SK-N-SH (cell line): ENCODE measurements around the gene SANBR.

Experiments used
- EP300 ChIP-seq, 2 experiments: IDR thresholded peaks; 2 replicates each; pipeline versions ENCODE4 v1.4.0 to v1.6.1; 2012; ENCODE audit warnings: borderline replicate concordance in 1 of 2, low read depth in 1 of 2, low read length in 1 of 2
- TF ChIP-seq, protein P1 (sequence below): fragments of 200-600 bp; sonication (generic); IDR thresholded peaks from 2 replicates; pipeline ENCODE4 v1.6.1; 2017; ENCODE audit warnings: antibody characterized with exemption, mild to moderate bottlenecking, moderate library complexity
- TF ChIP-seq, protein P2 (sequence below): IDR thresholded peaks from 2 replicates; pipeline ENCODE4 v1.4.0; 2012; ENCODE audit warnings: low read depth

DNA sequence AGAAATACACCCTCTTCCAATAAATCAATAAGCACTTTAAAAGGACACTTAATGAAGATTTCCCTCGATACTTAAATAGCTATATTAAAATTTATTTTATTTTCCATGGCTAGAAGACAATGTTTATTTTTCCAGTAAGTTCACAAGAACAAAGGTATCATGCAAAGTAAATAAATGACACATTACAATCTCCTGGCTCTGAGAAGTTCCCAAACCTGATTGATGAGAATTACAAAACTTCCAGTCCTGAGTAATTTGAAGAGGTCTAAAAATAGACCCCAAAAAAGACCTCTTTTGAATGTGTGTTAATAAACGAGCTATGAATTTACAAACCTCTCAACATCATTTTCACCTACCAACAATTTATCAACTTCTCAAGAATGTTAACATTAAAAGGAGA is 49.7 kb upstream of the SANBR start:
- TF ChIP-seq, protein P1, sequence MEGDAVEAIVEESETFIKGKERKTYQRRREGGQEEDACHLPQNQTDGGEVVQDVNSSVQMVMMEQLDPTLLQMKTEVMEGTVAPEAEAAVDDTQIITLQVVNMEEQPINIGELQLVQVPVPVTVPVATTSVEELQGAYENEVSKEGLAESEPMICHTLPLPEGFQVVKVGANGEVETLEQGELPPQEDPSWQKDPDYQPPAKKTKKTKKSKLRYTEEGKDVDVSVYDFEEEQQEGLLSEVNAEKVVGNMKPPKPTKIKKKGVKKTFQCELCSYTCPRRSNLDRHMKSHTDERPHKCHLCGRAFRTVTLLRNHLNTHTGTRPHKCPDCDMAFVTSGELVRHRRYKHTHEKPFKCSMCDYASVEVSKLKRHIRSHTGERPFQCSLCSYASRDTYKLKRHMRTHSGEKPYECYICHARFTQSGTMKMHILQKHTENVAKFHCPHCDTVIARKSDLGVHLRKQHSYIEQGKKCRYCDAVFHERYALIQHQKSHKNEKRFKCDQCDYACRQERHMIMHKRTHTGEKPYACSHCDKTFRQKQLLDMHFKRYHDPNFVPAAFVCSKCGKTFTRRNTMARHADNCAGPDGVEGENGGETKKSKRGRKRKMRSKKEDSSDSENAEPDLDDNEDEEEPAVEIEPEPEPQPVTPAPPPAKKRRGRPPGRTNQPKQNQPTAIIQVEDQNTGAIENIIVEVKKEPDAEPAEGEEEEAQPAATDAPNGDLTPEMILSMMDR, result no peak
- TF ChIP-seq EP300 (IDR thresholded peaks at IDR 0.05; ENCODE audit: borderline replicate concordance in 1 of 2, low read depth in 1 of 2, low read length in 1 of 2), result no peak
- TF ChIP-seq, protein P2, sequence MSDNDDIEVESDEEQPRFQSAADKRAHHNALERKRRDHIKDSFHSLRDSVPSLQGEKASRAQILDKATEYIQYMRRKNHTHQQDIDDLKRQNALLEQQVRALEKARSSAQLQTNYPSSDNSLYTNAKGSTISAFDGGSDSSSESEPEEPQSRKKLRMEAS, result no peak
